GM18867 (cell line): ENCODE data around the gene SLCO4A1.

Experiments
- ATAC-seq: cut with Tn5 transposase; IDR thresholded peaks from one replicate; pipeline ENCODE4 v1.9.1; 2021; ENCODE audit warnings: mild to moderate bottlenecking, moderate library complexity; ENCODE audit not compliant: unreplicated experiment

SLCO4A1 gene

GRCh38 chr20:62650551-62651284, 8.4 kb downstream of the SLCO4A1 start:
- no peak for ATAC-seq

- peak; percentile 60 for ATAC-seq
Measured at GRCh38 chr20:62651285-62652021, 9.2 kb downstream of the SLCO4A1 start.

GRCh38 chr20:62652041-62652893, 10.0 kb downstream of the SLCO4A1 start:
- peak; percentile 53 for ATAC-seq

GRCh38 chr20:62652894-62653305, 10.6 kb downstream of the SLCO4A1 start:
- no peak for ATAC-seq

- no peak for ATAC-seq
Measured at GRCh38 chr20:62653373-62653772, 11.1 kb downstream of the SLCO4A1 start.

- ATAC-seq = no peak
Measured at GRCh38 chr20:62653951-62654685, 11.8 kb downstream of the SLCO4A1 start.

GRCh38 chr20:62655282-62656196, 13.2 kb downstream of the SLCO4A1 start:
- no peak for ATAC-seq

- no peak for ATAC-seq
Measured at GRCh38 chr20:62656197-62656918, 14.1 kb downstream of the SLCO4A1 start.

- no peak for ATAC-seq
Measured at GRCh38 chr20:62656919-62657588, 14.8 kb downstream of the SLCO4A1 start.

GRCh38 chr20:62657589-62657942, 15.3 kb downstream of the SLCO4A1 start:
- ATAC-seq = no peak

- no peak for ATAC-seq
Measured at GRCh38 chr20:62657956-62658355, 15.7 kb downstream of the SLCO4A1 start.

- no peak for ATAC-seq
Measured at GRCh38 chr20:62658593-62659178, 16.4 kb downstream of the SLCO4A1 start.

- no peak for ATAC-seq
Measured at GRCh38 chr20:62659488-62660239, 17.4 kb downstream of the SLCO4A1 start.

GRCh38 chr20:62660240-62660615, 17.9 kb downstream of the SLCO4A1 start:
- no peak for ATAC-seq

GRCh38 chr20:62660768-62661167, 18.5 kb downstream of the SLCO4A1 start:
- no peak for ATAC-seq

- ATAC-seq = no peak
Measured at GRCh38 chr20:62661647-62662046, 19.3 kb downstream of the SLCO4A1 start.

GRCh38 chr20:62662422-62662821, 20.1 kb downstream of the SLCO4A1 start:
- ATAC-seq = no peak
